Mucosa of rectum (tissue), 2 donors: ENCODE measurements around the gene OXA1L.
"Not testable (repeated sequence)": the region's sequence is repeated elsewhere in the genome, so short reads cannot be mapped to it uniquely, and the experiment has no call there.

ENCODE experiments used
- H3K27ac ChIP-seq, 2 donors: one replicate each; pipeline ENCODE4 v1.7.0; 2013; ENCODE audit warnings: inconsistent platforms in 2 of 2, low read depth in 2 of 2, low read length in 2 of 2
- H3K27me3 ChIP-seq, 2 donors: one replicate each; pipeline ENCODE4 v1.7.0; 2013; ENCODE audit warnings: low read length in 2 of 2; ENCODE audit not compliant: control insufficient read depth in 2 of 2, insufficient read depth in 2 of 2
- H3K36me3 ChIP-seq, 2 donors: one replicate each; pipeline ENCODE4 v1.7.0; 2013; ENCODE audit warnings: low read length in 2 of 2; ENCODE audit not compliant: control insufficient read depth in 2 of 2, insufficient read depth in 2 of 2
- H3K4me1 ChIP-seq, 2 donors: one replicate each; pipeline ENCODE4 v1.7.0; 2013; ENCODE audit warnings: low read length in 2 of 2, mild to moderate bottlenecking in 1 of 2; ENCODE audit not compliant: control insufficient read depth in 2 of 2, insufficient read depth in 2 of 2
- H3K4me3 ChIP-seq, 2 donors: one replicate each; pipeline ENCODE4 v1.7.0; 2013; ENCODE audit warnings: low read length in 2 of 2
- H3K9ac ChIP-seq, 2 donors: one replicate each; pipeline ENCODE4 v1.7.0; 2013; ENCODE audit warnings: low read length in 2 of 2, low read depth in 1 of 2, mild to moderate bottlenecking in 1 of 2
- H3K9me3 ChIP-seq, 2 donors: one replicate each; pipeline ENCODE4 v1.7.0; 2013; ENCODE audit warnings: low read length in 2 of 2; ENCODE audit not compliant: control insufficient read depth in 2 of 2
- donor health status: healthy.
- donor health status: Normal muscosa, but diverticular disease.

Gene OXA1L

GRCh38 chr14:22796087-22796707 is 29.7 kb downstream of the OXA1L start:
- Histone ChIP-seq H3K36me3 (no peaks in the 10 kb centered on the region), H3K4me1 (peaks cover 0 to 1% of the 10 kb centered on the region in 2 donors), H3K27me3 (no peaks in the 10 kb centered on the region), H3K4me3 (no peak overlapping the region), H3K9me3 (no peaks in the 10 kb centered on the region), H3K9ac (no peak overlapping the region), H3K27ac (no peak overlapping the region)

DNA sequence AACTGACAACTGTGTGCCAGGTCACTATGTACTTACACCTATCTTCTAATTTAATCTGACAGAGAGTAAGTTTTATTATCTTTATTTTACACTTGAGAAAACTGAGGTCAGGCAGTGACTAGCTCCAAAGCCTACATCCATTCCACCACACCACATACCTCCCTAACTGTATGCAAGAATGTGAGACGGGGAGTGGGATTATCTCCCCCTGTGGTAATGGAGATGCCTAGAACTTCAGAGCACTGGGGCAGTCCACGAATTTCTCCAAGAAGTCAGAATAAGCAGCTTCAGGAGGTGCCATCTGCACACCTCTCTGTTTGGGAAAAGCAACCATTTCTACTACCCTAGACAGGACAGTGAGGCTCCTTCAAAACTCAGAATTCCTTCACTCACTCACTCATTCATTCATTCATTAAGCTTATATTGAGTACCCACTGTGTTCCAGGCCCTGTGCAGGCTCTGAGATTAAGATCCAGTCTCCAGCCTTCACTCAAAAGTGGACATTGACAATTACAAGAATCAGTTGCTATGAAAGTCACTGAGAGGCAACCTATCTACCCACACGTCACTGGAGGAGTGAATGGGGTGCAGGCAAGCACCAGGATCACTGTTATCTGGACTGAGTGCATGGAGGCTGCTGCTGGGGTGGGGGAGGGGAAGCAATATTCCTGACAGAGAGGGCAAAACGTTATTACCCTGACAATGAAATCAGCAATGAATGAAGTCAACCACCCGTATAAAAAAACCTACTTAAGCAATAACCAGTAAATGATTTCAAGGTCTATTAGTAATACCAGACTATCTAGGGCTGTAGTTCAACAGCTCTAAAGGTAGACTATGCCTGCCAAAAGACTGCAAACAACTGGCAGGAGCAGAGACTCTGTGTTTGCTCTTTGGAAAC is 30.8 kb downstream of the OXA1L start:
- no peaks in the 10 kb centered on the region for H3K9me3 ChIP-seq
- H3K27ac ChIP-seq: no peak overlapping the region
- no peaks in the 10 kb centered on the region for H3K36me3 ChIP-seq
- H3K27me3 ChIP-seq: no peaks in the 10 kb centered on the region
- no peak overlapping the region for H3K4me3 ChIP-seq
- no peak overlapping the region for H3K9ac ChIP-seq
- H3K4me1 ChIP-seq: peaks cover 0 to 3% of the 10 kb centered on the region in 2 donors

DNA sequence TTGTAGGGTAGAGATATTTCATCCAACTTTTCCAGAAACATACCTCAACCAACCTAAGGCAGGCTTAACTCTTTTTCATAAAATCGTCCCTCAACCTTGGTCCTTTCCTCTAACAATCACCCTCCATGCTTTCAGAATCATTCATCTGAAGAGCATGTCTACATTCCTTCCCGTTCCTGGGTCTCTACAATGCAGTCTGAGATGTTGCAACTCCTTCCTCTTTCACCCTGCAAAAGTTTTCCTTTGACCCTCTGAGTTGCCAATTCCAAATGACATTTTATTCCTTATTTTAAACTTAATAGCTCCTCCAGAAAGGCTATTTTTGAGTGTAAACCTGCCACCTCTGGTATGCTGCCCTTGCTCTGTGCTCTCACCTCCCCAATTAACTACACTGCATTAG is 32.0 kb downstream of the OXA1L start:
- Histone ChIP-seq H3K4me3 (no peak overlapping the region), H3K9ac (no peak overlapping the region), H3K27ac (no peak overlapping the region), H3K4me1 (peaks cover 0 to 3% of the 10 kb centered on the region in 2 donors), H3K36me3 (no peaks in the 10 kb centered on the region), H3K27me3 (no peaks in the 10 kb centered on the region), H3K9me3 (no peaks in the 10 kb centered on the region)

DNA sequence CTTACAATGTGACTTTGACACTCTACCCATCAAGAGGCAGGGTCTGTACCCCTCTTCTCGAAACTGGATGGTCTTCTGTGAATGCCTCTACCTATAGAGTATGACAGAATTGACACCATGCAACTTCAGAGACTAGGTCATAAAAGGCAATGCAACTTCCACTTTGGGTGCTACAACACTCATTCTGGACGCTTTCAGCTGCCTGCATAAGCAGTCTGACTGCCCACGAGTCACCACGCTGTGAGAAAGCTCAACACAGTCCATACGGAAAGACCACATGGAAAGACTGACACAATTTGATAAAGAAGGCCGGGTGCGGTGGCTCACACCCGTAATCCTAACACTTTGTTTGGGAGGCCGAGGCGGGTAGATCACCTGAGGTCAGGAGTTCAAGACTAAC is 33.9 kb downstream of the OXA1L start:
- Histone ChIP-seq H3K4me1 (peaks cover 0 to 3% of the 10 kb centered on the region in 2 donors), H3K27me3 (no peaks in the 10 kb centered on the region), H3K36me3 (no peaks in the 10 kb centered on the region), H3K9ac (no peak overlapping the region), H3K9me3 (no peaks in the 10 kb centered on the region), H3K27ac (no peak overlapping the region), H3K4me3 (no peak overlapping the region)

GRCh38 chr14:22801716-22802115 is 35.2 kb downstream of the OXA1L start:
- H3K9ac ChIP-seq: no peak overlapping the region
- H3K9me3 ChIP-seq: no peaks in the 10 kb centered on the region
- H3K27ac ChIP-seq: no peak overlapping the region
- H3K27me3 ChIP-seq: no peaks in the 10 kb centered on the region
- H3K36me3 ChIP-seq: no peaks in the 10 kb centered on the region
- peaks cover 0 to 3% of the 10 kb centered on the region in 2 donors for H3K4me1 ChIP-seq
- H3K4me3 ChIP-seq: no peak overlapping the region

DNA sequence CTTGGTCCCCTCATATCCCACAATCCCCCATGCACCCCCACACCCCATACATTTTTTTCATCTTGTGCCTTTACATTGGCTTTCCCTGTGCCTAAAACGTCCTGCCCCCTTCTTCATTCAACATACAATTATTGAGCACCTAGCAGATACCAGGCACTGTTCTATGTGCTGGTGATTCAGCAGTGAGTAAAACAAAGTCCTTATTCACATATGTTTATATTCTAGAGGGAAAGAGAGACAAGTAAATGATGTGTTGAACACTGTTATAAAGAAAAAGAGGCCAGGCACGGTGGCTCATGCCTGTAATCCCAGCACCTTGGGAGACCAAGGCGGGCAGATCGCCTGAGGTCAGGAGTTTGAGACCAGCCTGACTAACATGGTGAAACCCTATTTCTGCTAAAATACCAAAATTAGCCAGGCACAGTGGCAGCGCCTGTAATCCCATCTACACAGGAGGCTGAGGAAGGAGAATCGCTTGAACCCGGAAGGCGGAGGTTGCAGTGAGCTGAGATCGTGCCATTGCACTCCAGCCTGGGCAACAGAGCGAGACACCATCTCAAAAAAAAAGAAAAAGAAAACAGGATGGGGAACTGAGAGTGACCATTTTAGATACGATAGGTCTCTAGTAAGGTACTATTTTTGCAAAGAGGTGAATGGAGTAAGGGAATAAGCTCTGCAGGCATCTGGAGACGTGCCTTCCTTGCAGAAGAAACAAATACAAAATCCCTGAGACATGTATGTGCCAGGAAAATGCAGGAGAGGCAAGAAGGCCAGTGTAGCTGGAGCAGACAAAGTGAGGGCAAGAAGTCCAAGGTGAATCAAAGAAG is 36.6 kb downstream of the OXA1L start:
- H3K27me3 ChIP-seq: no peaks in the 10 kb centered on the region
- H3K36me3 ChIP-seq: no peaks in the 10 kb centered on the region
- no peak overlapping the region for H3K4me3 ChIP-seq
- peaks cover 0 to 5% of the 10 kb centered on the region in 2 donors for H3K4me1 ChIP-seq
- no peak overlapping the region for H3K9ac ChIP-seq
- no peak overlapping the region for H3K27ac ChIP-seq
- no peaks in the 10 kb centered on the region for H3K9me3 ChIP-seq

DNA sequence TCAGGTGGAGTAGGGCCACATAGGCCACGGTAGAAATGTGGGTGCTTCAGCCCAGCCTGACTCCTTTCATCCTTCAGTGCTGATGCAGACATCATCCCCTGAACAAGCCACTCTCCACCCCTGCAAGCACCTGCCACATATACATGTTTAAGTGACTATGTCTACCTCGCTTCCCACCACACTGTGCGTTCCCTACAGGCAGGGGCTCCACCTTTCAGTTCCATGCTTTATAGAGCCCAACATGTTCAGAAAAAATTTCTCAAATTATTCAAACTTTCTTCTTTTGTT is 37.1 kb downstream of the OXA1L start:
- Histone ChIP-seq H3K4me1 (peaks cover 0 to 5% of the 10 kb centered on the region in 2 donors), H3K36me3 (no peaks in the 10 kb centered on the region), H3K9me3 (no peaks in the 10 kb centered on the region), H3K4me3 (no peak overlapping the region), H3K27ac (no peak overlapping the region), H3K27me3 (no peaks in the 10 kb centered on the region), H3K9ac (no peak overlapping the region)

- H3K9me3 ChIP-seq, H3K4me3 ChIP-seq, H3K4me1 ChIP-seq, H3K27me3 ChIP-seq, H3K27ac ChIP-seq, H3K9ac ChIP-seq, H3K36me3 ChIP-seq: not testable (repeated sequence)
These were observed 38.7 kb downstream of the OXA1L start for GRCh38 chr14:22805235-22805634.

GRCh38 chr14:22807432-22808087 is 41.1 kb downstream of the OXA1L start:
- Histone ChIP-seq H3K4me3 (no peak overlapping the region), H3K27me3 (no peaks in the 10 kb centered on the region), H3K9me3 (no peaks in the 10 kb centered on the region)

More at GRCh38 chr14:22807432-22808087, 41.1 kb downstream of the OXA1L start:
- H3K36me3 ChIP-seq: no peaks in the 10 kb centered on the region
- peaks cover 0 to 2% of the 10 kb centered on the region in 2 donors for H3K4me1 ChIP-seq
- no peak overlapping the region for H3K9ac ChIP-seq
- H3K27ac ChIP-seq: no peak overlapping the region
